HFF-Myc (cell line): ENCODE data around the gene NKX3-2.

ENCODE experiments used
- DNase-seq: peaks from one replicate; pipeline ENCODE4 v3.0.0-alpha.2; 2011; ENCODE audit warnings: low read depth; ENCODE audit errors: extremely low read depth
- H3K4me3 ChIP-seq: replicated peaks from 2 replicates; pipeline ENCODE4 v1.5.1; 2011; ENCODE audit warnings: low read depth, mild to moderate bottlenecking, control low read depth, low read length
- TF ChIP-seq, protein P1 (sequence below): IDR thresholded peaks from 2 replicates; pipeline ENCODE4 v1.5.1; 2012; ENCODE audit warnings: mild to moderate bottlenecking, low read depth, low read length, control low read depth; ENCODE audit errors: missing control alignments

The NKX3-2 gene

DNA sequence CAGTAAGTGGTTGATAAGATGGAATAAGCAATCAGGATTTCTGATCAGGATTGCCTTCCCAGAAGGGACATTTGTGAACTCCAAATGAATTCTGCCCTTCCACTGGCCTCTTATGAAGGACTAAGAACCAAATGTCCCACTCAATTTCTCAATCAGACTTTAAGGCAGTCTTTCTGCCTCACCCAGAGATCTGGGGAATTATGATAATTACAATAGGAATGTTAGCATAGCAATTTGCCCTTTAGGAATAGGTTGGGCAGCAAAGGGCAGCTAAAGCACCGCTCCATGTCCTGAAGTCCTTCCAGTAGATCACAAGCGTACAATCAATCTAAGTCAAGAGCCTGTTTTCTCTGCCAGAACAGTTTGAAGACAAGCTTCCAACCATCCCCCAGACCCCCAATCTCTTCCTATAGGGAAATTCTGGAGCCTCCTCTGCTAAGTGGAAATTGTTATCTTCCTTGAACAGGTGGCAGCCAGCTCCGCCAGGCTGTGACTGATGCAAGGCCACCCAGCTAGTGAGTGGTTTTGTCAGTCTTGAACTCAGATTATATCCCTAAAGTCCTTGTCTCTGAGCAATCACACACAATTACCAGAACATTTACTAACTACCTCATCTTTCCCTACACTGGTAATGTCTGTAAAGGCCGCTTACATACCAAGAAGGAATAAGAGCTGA lies 18.6 kb downstream of the NKX3-2 start:
- no peak for DNase-seq
- H3K4me3 ChIP-seq: no peak overlapping the region
- TF ChIP-seq, protein P1, sequence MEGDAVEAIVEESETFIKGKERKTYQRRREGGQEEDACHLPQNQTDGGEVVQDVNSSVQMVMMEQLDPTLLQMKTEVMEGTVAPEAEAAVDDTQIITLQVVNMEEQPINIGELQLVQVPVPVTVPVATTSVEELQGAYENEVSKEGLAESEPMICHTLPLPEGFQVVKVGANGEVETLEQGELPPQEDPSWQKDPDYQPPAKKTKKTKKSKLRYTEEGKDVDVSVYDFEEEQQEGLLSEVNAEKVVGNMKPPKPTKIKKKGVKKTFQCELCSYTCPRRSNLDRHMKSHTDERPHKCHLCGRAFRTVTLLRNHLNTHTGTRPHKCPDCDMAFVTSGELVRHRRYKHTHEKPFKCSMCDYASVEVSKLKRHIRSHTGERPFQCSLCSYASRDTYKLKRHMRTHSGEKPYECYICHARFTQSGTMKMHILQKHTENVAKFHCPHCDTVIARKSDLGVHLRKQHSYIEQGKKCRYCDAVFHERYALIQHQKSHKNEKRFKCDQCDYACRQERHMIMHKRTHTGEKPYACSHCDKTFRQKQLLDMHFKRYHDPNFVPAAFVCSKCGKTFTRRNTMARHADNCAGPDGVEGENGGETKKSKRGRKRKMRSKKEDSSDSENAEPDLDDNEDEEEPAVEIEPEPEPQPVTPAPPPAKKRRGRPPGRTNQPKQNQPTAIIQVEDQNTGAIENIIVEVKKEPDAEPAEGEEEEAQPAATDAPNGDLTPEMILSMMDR: no peak

DNA sequence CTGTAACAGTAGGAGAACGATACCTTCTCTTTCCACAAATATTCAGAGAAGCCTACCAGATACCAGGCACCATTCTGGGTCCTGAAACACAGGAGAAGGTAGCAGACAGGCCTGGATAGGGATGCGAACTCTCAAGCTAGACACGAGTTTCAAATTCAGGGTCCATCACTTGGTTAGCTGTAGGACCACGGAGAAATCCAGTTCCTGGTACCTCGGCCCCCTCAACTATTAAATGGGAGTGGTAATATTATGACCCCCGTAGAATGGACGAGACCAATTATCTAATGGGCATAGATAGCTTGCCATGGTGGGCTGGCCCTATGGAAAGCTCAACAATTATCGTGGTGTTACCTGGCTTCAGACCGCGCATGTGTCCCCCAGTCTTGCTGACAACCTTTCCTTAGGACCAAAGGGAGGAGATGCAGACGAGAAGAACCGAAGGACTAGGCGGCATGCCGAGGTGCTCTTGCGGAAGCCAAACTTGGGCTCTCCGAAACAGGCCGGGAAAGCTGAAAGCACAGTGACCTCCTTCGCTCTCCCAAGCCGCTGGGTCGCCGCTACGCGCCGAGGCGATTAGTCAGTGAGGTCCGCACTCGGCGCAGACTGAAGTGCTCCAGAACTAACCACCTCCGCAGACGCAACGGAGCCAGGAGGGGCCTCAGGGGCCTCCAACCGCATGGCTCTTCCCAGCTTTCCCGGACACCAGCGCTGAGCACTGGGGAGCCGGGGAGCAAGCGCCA lies 19.6 kb downstream of the NKX3-2 start:
- no peak for DNase-seq
- no peak overlapping the region for H3K4me3 ChIP-seq
- TF ChIP-seq, protein P1: no peak

DNA sequence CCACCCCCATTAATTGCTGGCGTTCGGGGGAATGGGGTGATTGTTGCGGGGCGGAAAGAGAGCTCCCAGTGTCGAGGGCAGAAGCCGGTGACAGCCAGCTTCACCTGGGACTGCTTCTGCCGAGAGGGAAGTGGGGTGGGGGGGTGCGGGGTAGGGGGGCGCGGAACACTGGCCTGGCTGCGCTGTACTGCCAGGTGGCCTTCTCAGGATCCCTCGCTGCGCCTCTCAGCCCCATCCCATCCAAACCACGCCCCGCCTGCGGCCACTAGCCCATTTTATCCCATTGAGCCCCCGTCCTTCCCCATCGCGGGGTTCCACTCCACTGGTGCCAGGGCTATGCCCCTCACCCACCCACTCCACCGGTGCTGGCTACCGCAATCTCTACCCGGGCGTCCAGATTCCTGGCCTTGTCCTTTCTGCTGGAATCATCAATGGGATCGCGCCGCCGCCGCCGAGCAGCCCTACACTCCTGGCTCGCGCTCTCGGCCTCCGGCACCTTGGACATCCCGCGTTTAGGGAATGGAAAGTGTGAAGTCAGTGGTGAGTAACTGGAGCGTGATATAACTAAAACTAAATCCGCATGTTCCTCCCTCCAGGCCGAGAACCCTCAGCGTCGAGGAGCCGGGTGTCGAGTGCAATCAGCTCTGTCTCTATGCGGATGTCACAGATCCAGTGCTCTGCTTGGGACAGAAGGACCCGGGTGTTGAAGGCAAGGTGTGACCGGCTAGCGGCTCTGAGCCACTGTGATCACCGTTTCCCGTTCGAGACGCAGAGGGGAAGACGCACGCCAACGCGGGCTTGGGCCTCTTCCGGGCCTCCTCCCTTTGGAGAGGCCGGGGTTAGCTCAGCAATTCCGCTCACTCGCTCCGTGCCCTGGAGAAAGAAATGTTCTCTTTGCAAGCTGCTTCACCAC lies 20.5 kb downstream of the NKX3-2 start:
- no peak overlapping the region for H3K4me3 ChIP-seq
- TF ChIP-seq, protein P1: no peak
- DNase-seq: no peak

DNA sequence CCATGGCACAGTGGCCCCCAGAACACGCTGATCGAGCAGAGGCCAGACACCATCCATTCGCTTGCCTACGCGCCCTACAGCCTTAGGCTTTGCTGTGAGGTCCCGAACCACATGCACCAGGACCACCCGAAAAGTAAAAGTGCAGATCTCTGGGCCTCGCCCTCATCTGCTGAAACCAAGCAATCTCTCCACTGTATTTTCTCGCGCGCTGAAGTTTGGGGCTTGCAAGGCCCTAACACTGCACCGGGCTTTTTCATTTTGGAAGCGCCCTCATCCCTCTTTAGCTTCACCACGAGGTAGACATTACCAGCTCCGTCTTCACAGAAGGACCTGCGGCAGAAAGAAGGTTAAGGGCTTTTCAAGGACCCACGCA lies 21.2 kb downstream of the NKX3-2 start:
- DNase-seq: no peak
- no peak overlapping the region for H3K4me3 ChIP-seq
- TF ChIP-seq, protein P1: no peak

DNA sequence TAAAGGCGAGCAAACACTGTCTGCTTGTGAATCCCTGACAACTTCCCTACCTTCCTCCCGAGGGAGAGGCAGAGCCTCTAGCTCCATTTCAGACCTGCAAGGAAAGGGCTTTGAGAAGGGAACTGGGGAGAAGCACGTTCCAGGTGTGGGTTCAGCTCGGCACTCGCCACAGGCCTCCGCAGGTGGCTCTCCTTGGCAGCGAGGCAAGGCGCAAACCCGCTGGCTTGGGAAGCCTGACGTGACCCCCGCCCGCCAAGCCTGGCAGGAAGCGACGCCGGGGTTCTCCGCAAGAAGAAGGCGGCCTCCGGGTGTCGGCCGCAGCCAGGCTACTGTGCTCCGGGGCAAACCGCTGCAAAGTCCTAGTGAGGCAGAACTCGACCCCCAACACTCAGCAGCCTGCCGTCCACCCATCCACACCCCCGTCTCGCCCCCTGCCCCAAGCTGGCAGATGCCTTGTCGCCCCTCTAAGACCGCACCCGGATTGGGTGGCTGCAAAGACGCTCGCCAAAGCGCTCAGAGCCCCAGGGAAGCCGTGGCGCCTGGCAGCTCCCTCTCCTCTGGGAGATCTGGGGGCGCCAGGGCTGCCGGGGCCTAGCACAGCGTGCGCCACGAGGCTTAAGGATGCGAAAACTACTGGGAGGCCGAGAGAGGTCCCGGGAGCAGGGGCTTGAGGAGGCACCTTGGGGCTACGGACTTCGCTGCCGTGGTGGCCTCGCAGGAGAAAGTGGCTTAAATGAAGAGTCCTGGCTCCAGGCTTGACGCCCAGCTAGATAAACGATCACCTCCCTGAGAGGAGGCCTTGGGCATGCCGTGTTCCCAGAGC lies 21.8 kb downstream of the NKX3-2 start:
- TF ChIP-seq, protein P1: no peak
- DNase-seq: no peak
- no peak overlapping the region for H3K4me3 ChIP-seq

DNA sequence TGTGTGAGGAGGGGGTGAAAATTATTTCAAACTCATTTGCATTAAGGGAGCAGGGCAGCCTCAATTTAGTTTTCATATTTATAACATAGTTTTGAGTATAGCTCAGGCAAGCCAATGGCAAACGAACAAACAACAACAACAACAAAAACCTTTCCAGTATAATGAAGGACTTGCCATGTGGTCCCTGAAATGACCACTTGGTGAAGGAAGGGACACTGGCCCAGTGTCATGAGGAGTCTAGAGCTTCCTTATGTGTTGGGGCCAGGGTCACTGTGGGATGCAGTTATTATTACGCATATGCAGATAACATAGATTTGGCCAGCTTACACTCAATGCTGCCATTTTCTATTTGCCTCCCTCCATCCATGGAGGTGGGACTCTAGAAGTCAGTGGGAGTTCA lies 23.3 kb downstream of the NKX3-2 start:
- TF ChIP-seq, protein P1: no peak
- no peak for DNase-seq
- no peak overlapping the region for H3K4me3 ChIP-seq
